ENCODE results near the gene DUSP22.

Gene DUSP22

DNA sequence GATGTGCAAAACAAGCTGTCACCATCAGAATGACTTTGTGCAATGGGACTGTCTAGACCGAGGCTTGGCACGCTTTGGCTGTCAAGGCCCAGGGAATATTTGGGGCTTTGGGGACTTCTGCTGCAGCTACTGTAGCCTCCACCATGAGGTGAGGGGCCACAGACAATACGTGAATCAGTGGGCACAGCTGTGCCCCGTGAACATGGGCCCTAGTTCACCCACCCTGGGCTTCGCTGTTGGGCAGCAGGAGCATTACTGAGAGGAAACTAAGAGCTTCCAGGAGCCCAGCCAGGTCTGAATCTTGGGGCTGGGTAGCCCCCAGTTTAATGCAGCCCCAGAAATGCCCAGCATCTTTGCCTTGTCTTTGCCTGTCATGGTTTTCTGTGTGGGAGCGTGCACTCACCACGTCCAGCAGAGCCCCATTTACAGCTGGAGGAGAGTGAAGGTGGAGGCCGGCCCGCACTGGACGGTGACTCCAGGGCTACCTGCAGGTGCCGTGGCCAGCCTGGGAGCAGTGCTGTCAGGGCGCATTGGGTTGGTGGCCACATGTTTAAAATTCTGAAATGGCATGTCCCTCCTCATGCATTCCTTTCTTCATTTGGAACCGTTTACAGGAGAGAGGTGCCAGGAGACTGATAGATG is 34.7 kb downstream of the DUSP22 start:
- FAIRE-seq, result no peak

DNA sequence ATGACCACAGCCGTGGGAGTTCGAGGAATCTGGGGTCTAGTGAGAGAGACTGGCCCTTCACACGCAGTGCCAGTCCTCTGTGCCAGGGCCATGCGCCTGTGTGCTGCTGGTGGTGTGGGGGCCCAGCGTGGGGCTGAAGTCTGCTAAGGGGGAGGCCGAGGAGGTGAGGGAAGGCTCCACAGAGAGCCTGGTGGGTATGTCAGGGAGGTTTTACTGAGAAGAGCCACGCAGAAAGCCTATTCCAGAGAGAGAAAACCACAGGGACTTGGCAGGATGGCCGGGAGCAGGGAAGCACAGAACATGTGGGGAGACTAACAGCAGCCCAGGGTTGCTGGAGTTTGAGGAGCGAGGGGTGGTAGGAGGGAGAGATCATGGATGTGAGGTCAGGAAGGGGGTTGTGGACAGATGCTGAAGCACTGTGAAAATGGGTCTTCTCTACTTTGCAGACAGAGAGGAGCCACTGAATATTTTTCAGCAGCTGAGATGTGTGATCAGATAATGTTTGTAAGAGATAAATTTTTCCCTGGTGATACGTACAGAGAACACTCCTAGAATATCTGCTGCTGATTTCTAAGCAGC is 35.3 kb downstream of the DUSP22 start:
- FAIRE-seq, result no peak

DNA sequence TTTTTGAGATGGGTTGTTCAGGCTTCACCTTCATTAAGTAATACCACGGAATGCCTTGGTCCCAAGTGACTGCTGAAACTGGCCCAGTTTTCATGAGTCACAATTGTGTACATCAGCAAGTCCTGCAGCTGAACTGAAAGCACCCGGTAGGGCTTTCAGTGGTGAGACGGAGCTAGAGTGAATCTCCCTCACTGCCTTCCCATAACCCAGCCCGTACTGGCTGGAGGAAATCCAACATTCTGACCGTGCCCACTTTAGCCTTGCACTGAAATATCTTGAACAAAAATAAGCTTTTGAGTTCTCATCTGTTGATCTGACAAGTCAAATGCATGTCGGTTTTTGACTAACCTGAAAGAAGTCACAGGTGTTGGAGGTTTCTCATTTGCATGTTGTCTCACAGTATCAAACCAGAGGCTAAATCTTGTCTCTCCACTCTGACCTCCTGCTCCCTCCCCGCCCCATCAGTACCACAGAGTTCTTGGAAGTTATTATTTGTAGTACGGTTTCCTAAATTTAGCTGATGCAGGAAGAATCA is 35.9 kb downstream of the DUSP22 start:
- FAIRE-seq, result no peak

DNA sequence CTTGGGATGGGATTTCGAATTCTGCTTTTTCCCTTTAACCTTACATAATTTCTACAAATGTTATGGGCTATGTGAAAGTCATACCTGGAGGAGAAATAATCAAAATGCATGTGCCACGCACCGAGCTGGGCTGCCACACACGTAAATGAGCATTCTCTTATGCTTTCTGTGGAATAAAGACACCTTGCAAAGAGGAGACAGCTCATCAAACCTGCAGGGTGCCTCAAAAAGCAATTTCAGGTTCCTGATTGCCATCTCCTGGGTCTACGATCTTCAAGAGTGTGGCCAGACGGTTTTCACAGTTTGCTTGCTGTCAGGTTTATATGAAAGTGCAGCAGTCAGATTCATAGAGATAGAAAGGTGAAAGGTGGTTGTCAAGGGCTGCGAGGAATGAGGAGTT is 36.6 kb downstream of the DUSP22 start:
- no peak for FAIRE-seq

DNA sequence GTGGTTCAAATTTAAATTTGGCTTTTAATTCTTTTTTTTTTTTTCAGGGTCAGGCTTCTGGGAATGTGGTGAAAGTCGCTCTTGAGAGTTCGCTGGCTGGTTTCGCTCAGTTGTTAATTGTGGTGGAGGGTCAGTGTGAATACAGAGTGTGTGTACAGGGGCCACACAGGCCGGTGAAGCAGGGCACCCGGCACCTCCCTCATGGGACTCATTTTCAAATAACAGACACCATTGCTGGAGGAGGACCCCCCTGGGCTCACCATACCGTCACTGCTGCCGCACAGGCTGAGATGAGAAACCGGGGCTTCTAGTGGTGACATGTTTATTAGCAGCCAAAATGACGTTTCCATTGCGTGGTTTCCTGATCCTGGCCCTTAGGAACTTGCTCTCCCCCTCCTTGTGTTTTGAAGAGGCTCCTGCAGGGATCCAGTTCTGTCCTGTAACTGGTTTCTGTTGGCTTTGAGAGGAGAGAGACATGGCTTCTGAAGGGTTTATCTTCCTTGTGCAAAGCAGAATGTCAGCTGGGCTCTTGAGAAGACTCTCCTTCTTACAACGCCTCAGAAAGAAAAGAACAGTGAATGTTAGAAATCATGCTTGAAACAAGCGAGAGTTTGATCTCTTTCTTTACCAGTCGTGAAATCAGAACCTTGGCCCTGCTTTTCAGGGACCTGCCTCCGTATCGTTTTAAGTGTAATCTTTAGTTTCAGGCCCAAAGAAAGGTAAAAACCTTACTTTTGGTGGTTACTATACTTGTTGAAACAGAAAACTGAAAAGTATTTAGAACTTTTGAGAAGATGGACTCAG is 37.8 kb downstream of the DUSP22 start:
- FAIRE-seq, result no peak

DNA sequence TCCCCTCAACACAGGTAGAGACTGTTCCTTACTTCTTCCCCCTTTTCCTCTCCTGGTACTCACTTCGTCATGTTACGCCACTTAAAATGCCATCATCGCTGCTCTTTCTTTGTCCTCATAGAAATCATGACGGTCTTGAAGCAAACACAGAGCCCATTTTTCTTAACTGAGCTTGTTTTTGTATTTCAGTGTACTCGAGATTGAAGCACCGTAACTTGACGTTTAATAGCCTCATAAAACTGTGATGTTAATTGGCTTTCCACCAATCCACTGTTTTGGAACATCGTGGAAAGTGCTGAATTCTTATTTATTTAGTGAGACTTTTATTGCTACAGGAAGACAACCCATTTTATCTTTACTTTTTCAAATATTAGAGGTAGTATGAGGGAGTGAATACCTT is 38.7 kb downstream of the DUSP22 start:
- FAIRE-seq, result no peak

- no peak for FAIRE-seq
These were observed 39.6 kb downstream of the DUSP22 start for GRCh38 chr6:331622-332521.

GRCh38 chr6:332671-333070 is 40.4 kb downstream of the DUSP22 start:
- FAIRE-seq, result no peak

DNA sequence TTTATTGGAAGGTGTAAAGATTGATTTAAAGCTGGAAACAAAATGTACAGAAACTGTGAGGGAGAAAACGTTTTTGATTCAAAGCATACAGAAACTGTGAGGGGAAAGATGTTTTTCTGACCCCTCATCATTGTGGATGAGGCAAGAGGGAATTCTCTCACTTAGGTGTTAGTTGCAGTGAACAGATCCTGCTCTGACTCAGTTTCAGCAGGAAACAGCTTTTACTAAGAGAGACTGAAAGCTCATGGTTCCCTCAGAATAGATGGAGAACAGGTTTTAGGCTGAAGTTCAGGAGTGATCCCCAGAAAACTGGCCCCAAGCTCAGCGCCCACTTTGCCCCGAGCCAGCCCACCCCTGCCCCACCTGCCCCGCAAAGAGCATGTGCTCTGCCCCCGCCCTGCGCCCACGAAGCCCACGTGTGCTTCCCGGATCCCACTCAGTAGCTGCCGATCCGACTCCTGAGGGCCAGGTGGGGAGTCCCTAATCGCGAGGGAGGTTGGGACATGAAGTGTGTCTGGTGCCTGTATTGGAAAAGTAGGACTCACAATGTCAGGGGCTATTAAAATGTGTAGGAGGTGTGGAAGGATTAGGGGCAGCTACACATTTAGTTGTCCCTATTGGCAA is 41.2 kb downstream of the DUSP22 start:
- no peak for FAIRE-seq

DNA sequence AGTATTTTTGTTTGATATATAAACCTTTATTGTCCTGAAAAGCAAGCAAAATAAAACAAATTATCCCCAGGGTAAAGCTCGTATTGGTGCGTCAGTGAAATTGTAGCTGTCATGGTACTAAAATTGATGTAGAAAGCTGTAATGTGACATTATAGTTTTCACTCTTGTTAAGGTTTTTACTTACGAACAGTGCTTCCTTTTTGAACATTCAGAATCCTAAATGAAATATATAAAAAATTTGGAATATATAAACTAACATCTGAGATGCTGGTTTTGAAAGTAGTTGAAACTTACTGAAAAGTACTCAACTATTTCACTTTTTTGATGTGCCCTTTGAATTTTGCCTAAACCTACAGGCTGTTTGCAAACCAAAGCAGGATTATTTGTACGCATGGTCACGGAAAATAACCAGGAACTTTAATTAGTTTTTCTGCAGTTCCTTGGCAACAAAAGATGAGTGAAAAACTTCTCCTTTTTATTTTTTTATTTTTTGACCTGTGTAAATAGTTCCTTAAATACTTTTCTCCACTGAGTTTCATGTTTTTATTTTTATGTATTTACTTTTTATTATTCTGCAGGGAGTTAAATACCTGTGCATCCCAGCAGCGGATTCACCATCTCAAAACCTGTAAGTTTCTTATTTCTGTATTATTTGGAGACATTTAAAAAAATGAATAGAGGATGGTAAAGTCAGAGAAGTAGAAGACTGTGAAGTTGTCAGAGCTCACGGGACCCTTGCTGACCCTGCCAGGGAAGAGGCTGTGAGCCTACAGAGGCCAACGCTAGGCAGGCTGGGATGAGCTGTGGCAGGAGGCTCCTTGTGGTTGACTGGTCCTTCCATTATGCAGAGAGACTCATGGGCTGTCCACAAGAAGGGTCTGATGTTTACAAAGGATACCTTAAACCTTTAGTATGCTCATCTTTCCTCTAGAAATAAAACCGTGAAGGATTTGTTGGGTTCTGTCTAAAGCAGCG is 42.5 kb downstream of the DUSP22 start:
- no peak for FAIRE-seq

DNA sequence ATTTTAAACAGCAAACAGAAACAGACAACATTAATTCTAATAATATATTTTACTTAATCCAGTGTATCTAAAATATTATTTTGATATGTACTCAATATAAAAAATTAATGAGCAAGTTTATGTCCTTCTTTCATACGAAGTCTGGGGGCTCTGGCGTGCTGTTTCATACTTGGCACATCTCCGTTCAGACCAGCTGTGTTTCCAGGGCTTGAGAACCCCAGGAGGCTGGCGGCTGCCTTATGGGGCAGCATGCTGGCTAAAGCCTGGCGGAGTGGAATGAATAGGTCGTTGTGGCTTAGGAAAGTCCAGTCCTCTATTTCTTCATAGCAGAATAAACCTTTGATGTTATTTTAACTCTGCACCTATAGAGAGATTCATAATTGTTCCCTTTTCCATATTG is 43.3 kb downstream of the DUSP22 start:
- no peak for FAIRE-seq

- no peak for FAIRE-seq
These were observed 44.1 kb downstream of the DUSP22 start for GRCh38 chr6:336159-337114.

DNA sequence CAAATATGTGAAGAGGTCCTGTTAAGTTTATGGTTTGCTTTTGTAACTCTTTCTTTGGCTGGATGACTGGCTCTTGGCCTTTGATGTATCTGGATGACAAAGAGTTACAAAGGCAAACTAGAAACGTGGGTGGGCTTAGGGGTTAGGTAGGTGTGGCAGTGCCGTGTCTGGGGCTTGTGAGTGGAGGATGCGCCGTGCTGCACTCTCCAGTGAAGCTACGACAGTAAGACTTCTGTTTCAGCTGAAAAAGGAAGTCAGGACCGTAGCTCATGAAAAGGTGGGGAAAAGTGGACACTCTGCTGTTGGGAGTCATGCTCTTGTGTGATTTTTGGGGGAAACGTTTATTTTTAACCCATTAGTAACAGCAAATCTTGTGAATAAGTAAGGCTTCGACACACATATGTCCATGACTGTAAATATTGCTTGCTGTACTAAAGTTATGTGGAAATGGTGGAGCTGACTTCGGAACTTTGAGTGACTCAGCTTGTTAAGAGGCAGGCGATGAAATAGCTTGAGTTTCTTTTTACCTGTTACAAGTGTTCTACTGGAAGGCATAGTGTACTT is 45.6 kb downstream of the DUSP22 start:
- FAIRE-seq, result no peak

GRCh38 chr6:338815-339262 is 46.6 kb downstream of the DUSP22 start:
- FAIRE-seq, result no peak

DNA sequence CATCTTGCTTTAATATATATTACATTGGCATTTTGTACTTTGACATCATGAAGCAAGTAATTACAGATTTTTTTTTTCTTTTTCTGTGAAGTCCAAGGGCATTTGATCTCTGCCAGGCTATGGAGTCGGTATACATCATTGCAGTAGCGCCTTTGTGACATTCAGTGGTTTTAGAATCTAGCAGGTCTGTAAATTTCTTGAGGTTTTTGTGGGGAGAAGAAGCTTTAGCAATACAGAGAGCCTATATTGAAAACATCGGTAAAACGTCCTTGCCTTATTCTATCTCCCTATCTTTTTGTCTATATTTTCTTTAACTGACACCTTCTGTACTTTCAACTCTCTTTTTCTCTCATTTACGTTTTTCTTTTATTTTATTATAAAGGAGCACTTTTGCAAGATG is 47.2 kb downstream of the DUSP22 start:
- FAIRE-seq, result no peak

DNA sequence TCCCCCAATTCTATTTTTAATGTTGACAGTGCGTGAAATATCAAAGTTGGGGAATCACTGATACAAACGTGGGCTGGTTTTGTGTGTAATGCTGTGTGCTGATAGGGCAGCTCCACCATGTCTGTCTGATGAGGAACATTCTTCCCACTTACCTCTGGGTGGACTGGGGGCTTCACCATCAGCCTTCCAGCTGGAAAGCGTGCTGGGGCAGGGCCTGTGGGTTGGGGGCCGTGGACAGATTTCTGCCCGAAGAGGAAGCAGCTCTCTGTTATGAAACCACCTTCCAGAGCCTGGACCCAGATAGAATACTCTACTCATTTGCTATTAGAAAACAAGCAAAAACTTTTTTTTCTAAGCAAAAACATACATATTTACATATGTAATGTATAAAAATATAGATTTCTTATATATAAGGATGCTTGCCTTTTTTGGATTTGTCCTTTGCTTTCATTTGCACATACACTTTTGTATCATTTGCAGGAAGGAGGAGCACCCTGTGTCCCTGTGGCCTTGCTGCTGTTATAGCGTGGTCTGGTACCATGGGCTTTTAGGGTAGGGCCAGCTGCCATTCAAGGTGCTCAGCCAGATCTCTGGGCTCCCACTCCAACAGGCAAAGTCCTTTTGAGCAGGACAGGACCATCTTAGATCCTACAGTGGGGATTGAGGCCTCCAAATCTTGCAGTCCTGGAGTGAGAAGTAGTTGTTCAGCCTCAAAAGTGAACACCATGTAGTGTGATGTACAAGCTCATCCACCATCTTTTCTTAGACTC is 48.1 kb downstream of the DUSP22 start:
- FAIRE-seq, result no peak

DNA sequence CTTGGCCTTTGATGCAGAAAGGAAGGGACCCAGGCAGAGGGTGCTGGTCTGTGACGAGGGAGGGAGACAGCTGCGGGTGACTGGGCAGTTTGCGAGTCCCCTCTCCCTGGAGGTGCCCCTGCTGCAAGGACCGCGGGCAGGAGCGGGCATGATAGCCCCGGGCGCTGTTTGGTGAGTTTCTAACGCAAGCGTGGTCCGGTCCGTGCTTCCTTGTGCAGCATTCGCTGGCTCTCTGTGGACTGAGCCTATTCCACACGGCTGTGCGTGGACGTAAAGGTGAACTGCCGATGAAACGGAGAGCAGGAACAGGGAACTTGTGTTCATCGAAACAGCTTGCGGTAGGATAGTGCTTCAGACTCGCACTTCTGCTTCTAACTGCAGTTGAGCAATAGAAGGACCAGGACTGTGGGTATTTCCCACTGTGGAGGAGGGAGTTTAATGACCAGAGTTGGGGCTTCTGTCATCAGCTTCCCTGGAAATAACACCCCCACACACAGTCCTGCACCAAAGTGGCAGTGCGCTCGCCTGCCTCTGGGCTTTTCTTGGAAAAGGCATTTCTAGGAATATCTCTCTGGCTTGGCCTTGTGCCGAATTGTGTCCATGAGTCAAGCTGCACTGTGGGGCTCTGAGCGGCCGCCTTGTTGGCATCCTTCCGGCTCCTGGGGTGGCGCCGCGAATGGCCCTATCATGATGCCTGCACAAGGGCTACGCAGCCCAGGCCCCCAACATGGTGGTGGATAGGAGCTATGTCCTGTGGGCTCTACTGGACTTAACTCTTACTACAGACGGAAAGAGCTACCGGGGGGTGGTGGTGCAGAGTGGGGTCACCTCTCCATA is 48.9 kb downstream of the DUSP22 start:
- FAIRE-seq, result no peak
